Measurements from ENCODE around the gene FATE1.

GRCh38 chrX:151687635-151688034 lies 28.2 kb upstream of the FATE1 start:
- TF ChIP-seq CTCF (IDR thresholded peaks at IDR 0.05) (no peak), POLR2A (IDR thresholded peaks at IDR 0.05) (no peak)

Data from adrenal gland (tissue), 5 donors.